Adrenal gland (tissue), 12 donors: Measurements from ENCODE around the gene TRH. TPM values are rescaled to one million over a fixed set of nuclear protein-coding genes. Genes with fewer than 3 reads are reported as not detected.
A peak's percentile ranks its signal among the peaks of the same experiment; 100 is the strongest.

Source experiments
- DNase-seq, 7 donors: peaks; one replicate each; pipeline ENCODE4 v3.0.0-alpha.2; 2019 to 2020
- H3K27ac ChIP-seq, 5 donors: fragments of 200-600 bp; sonication (generic) in 4 of 5; 1 replicate in 3 of 5; 2 replicates in 2 of 5; pipeline versions ENCODE4 v1.5.1 to v1.8.0; 2016 to 2020; ENCODE audit warnings: mild to moderate bottlenecking in 1 of 5
- H3K27me3 ChIP-seq: fragments of 200-600 bp; 2 replicates; pipeline ENCODE4 v1.8.0; 2021
- H3K36me3 ChIP-seq, 2 donors: fragments of 200-600 bp; replicated peaks in 1 of 2; 1 replicate in 1 of 2; 2 replicates in 1 of 2; pipeline versions ENCODE4 v1.5.1 to v1.8.0; 2018 to 2022
- H3K4me1 ChIP-seq, 2 donors: fragments of 200-600 bp; replicated peaks in 1 of 2; 1 replicate in 1 of 2; 2 replicates in 1 of 2; pipeline versions ENCODE4 v1.5.1 to v1.8.0; 2018 to 2021
- H3K4me3 ChIP-seq, 4 donors: fragments of 200-600 bp; sonication (generic) in 3 of 4; one replicate each; pipeline ENCODE4 v1.5.1; 2016 to 2018
- H3K9me3 ChIP-seq, 3 donors: fragments of 200-600 bp; sonication (generic) in 1 of 3; replicated peaks in 1 of 3; 1 replicate in 2 of 3; 2 replicates in 1 of 3; pipeline versions ENCODE4 v1.5.1 to v1.8.0; 2016 to 2021
- POLR2A ChIP-seq, 2 donors: fragments of 450-650 bp; IDR thresholded peaks; one replicate each; pipeline ENCODE4 v1.6.1; 2017; ENCODE audit warnings: antibody characterized with exemption in 2 of 2, mild to moderate bottlenecking in 2 of 2, moderate library complexity in 1 of 2
- WGBS, 4 donors: extraction: QIAGEN DNeasy Blood & Tissue Kit in 2 of 4; methylation state at CpG; one replicate each; pipeline versions ENCODE4 v1.1.5 to v1.1.7; 2013 to 2017; 5-methylcytosine and 5-hydroxymethylcytosine counted together
- intact Hi-C, 2 donors: fragments of 100-400 bp; cut with DNase I; formaldehyde crosslinking; loops; one replicate each; pipeline versions ENCODE4 v1.14.1 to v1.15.0; 2022 to 2023
- polyA plus RNA-seq, 3 donors: library from polyadenylated mRNA; stranded (reverse); fragments of 200-250 nt in 2 of 3; fragments of 350-450 nt in 1 of 3; fragmentation: Illumina TruSeq in 1 of 3; extraction: RNeasy Lipid Tissue Mini Kit (QIAGEN cat#74804) in 1 of 3; gene quantifications; one replicate each; pipeline ENCODE4 v1.2.3, GENCODE V29; 2013 to 2014
- total RNA-seq, 9 donors: library from RNA; depleted of rRNA in 4 of 9; stranded (reverse); fragments of >200 nt in 4 of 9; fragments of 120-200 nt in 1 of 9; fragmentation: NEBNext Ultra II Directional in 1 of 9; extraction: Animal tissue kit (Norgen Biotek cat#: 25700) in 1 of 9; gene quantifications; one replicate each; pipeline versions ENCODE4 v1.1.0 to v1.2.4, GENCODE V29; 2013 to 2023
- TF ChIP-seq, protein P1 (sequence below), 6 experiments: fragments of 450-650 bp in 4 of 6; fragments of 200-600 bp in 2 of 6; sonication (generic) in 1 of 6; IDR thresholded peaks; 1 replicate in 5 of 6; 2 replicates in 1 of 6; pipeline versions ENCODE4 v1.5.1 to v1.8.0; 2016 to 2021; ENCODE audit warnings: antibody characterized with exemption in 6 of 6, mild to moderate bottlenecking in 2 of 6, moderate library complexity in 1 of 6
- donor health status: healthy with polysubstance abuse.
- donor health status: Bipolar disorder and iron deficiency.
- donor health status: DM: yes; HTN: yes; CAD: no.
- donor health status: DM: no; HTN: no; CAD: no.
- donor health status: DM: no; HTN: no; CAD: no.
- donor health status: DM: yes; HTN: yes; CAD: no.

TRH gene
- total and polyA plus RNA-seq, 12 donors: 0.07 to 1.6 TPM; not detected in 10

DNA sequence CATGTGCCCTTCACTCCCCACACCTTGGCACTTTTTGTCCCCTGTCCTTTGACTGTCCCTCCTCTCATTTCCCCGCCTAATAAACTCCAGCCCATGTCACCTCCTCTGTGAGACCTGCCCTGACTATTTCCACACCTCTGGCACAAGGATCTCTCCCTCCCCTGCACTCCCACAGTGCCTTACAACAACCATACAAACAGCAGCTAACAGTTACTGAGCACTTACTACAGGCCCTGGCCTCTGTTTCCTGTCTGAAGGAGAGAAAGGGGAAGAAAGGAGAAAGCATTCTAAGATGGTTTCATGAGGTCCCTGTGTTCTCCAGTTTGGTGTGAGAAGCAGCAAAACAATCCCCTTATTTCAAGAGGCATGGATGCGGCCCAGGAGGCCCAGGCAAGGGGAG, 20.0 kb upstream of the TRH start:
- no peak overlapping the region for H3K27ac ChIP-seq
- H3K9me3 ChIP-seq: no peaks in the 10 kb centered on the region
- no peaks in the 10 kb centered on the region for H3K36me3 ChIP-seq
- H3K27me3 ChIP-seq: no peaks in the 10 kb centered on the region
- 35 to 64% (median 51%) methylated on average over 2 of the region's 2 CpGs for whole genome bisulfite sequencing, 4 donors
- DNase-seq: no peak
- intact Hi-C loops: no loop called here
- H3K4me1 ChIP-seq: peaks cover 0 to 6% of the 10 kb centered on the region in 2 donors
- no peak for TF ChIP-seq POLR2A (IDR thresholded peaks at IDR 0.05)
- TF ChIP-seq, protein P1, sequence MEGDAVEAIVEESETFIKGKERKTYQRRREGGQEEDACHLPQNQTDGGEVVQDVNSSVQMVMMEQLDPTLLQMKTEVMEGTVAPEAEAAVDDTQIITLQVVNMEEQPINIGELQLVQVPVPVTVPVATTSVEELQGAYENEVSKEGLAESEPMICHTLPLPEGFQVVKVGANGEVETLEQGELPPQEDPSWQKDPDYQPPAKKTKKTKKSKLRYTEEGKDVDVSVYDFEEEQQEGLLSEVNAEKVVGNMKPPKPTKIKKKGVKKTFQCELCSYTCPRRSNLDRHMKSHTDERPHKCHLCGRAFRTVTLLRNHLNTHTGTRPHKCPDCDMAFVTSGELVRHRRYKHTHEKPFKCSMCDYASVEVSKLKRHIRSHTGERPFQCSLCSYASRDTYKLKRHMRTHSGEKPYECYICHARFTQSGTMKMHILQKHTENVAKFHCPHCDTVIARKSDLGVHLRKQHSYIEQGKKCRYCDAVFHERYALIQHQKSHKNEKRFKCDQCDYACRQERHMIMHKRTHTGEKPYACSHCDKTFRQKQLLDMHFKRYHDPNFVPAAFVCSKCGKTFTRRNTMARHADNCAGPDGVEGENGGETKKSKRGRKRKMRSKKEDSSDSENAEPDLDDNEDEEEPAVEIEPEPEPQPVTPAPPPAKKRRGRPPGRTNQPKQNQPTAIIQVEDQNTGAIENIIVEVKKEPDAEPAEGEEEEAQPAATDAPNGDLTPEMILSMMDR (IDR thresholded peaks at IDR 0.05): no peak
- H3K4me3 ChIP-seq: no peak overlapping the region

DNA sequence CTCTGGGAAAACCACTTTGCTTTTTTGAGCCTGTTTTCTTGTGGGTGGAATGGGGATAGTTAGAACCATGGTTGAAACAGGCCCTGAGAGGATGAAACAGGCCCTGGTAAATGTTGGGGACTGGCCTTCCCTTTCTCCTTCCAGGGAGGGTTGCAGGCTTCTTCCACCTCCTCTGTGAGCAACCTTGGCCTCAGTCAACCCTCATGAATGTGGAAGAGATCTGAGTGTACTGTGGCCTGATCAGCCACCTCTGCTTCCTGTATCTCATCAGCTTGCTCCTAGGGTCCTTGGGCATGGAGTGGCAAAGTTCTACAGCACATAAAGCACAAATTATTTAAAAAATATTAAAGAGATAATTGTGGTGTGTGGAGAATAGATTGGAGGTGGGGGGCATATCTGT, 17.6 kb upstream of the TRH start:
- TF ChIP-seq POLR2A (IDR thresholded peaks at IDR 0.05): no peak
- TF ChIP-seq, protein P1 (IDR thresholded peaks at IDR 0.05): no peak
- no peaks in the 10 kb centered on the region for H3K27me3 ChIP-seq
- H3K27ac ChIP-seq: no peak overlapping the region
- H3K9me3 ChIP-seq: no peaks in the 10 kb centered on the region
- H3K36me3 ChIP-seq: no peaks in the 10 kb centered on the region
- no peak overlapping the region for H3K4me3 ChIP-seq
- no peaks in the 10 kb centered on the region for H3K4me1 ChIP-seq
- DNase-seq: no peak
- intact Hi-C loops: no loop called here

DNA sequence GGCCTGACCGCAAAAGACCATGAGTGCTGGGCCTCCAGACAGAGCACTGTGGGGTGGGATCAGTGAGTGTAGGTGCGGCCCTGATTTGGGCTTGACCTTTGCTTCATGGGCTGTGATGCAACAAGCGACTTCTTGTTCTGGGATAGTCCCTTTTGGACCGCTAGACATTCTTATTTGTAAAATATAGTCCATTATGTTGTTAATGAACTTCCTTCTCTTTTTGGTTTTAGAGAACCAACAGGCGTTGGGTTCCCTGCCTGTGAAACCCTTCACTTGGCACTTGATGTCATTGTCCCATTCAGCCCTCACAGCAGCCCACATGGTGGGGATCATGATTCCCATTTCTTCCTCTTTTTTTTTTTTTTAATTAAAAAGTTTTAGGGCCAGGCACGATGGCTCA, 15.8 kb upstream of the TRH start:
- no peak overlapping the region for H3K4me3 ChIP-seq
- WGBS, 4 donors: 63 to 77% (median 68%) methylated on average over 6 of the region's 6 CpGs
- peak in 1 of 7 donors; percentile 8 for DNase-seq
- TF ChIP-seq, protein P1 (IDR thresholded peaks at IDR 0.05): no peak
- no peak for TF ChIP-seq POLR2A (IDR thresholded peaks at IDR 0.05)
- intact Hi-C loops: no loop called here
- H3K9me3 ChIP-seq: no peaks in the 10 kb centered on the region
- no peak overlapping the region for H3K27ac ChIP-seq
- no peaks in the 10 kb centered on the region for H3K4me1 ChIP-seq
- no peaks in the 10 kb centered on the region for H3K27me3 ChIP-seq
- no peaks in the 10 kb centered on the region for H3K36me3 ChIP-seq

DNA sequence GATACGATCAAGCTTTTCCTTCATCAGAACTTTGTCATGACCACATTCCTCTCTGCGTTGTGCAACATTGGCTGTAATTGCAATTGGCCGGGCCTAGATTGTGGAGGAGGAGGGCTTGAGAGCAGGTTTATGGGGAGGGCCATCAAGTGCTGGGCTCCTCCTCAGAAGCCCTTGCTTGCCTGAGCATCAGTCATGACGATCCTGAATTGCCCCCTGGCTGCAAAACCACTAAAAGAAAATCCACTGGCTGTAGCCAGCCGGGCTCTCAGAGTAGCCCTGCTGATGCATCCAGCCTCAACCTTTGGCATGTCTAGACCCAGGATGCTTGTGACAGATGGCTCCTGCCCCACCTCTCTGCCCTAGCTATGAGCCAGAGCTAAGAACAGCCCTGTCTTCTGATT, 13.4 kb upstream of the TRH start:
- no peaks in the 10 kb centered on the region for H3K9me3 ChIP-seq
- H3K4me3 ChIP-seq: no peak overlapping the region
- WGBS, 4 donors: 68 to 77% (median 70%) methylated on average over 3 to 5 of the region's 5 CpGs
- no peak for DNase-seq
- intact Hi-C loops: no loop called here
- no peaks in the 10 kb centered on the region for H3K4me1 ChIP-seq
- TF ChIP-seq POLR2A (IDR thresholded peaks at IDR 0.05): no peak
- TF ChIP-seq, protein P1 (IDR thresholded peaks at IDR 0.05): no peak
- H3K27me3 ChIP-seq: no peaks in the 10 kb centered on the region
- no peaks in the 10 kb centered on the region for H3K36me3 ChIP-seq
- H3K27ac ChIP-seq: no peak overlapping the region
